ENCODE measurements around the gene VWDE. TPM values are rescaled to one million over a fixed set of nuclear protein-coding genes. Genes with fewer than 3 reads are reported as not detected.

VWDE gene
- total and polyA plus RNA-seq, 2 of the 13 experiments (the other 11 are each of a cell fraction or from before 2014, with no cell fraction given), result 0.12 to 0.27 TPM

DNA sequence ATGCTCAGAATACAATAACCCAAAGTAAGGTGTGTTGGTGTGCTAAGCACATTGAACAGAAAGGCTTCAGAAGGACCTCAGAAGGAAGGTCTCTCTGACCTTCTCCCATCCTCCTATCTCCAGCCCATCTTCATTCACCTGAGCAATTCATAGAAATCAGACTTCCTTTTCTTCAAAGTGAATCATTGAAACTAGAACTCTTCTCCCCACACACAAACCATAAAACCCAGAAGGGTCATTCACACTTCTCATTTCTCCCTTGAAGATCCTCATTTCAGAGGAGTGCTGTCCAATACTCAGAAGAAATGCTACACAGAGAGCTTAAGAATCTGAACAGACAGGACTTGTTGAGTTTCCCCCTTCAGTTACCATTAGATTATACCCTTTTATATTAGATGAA is 89.5 kb downstream of the VWDE start:
- DNase-seq (ENCODE audit: low spot score), result no peak
- Histone ChIP-seq H3K27ac (ENCODE audit: extremely low read length, insufficient read depth, low read length) (no peak overlapping the region), H4K20me1 (ENCODE audit: insufficient read depth, low read length) (no peaks in the 10 kb centered on the region), H3K79me2 (ENCODE audit: insufficient read depth, low read length) (no peaks in the 10 kb centered on the region), H3K4me1 (ENCODE audit: insufficient read depth, low read length) (no peaks in the 10 kb centered on the region), H3K4me2 (ENCODE audit: low read depth, low read length) (no peak overlapping the region), H3K27me3 (ENCODE audit: control insufficient read depth in 1 of 2, insufficient read depth in 2 of 2, low read length in 2 of 2) (no peaks in the 10 kb centered on the region), H3K4me3 (replicated peaks in 1 of 3; ENCODE audit: insufficient read depth in 1 of 3, low read depth in 2 of 3, low read length in 3 of 3) (no peak overlapping the region), H3K36me3 (replicated peaks in 1 of 2; ENCODE audit: control insufficient read depth in 1 of 2, insufficient read depth in 2 of 2, low read length in 2 of 2) (no peaks in the 10 kb centered on the region), H3K9ac (ENCODE audit: insufficient read depth, low read depth, low read length) (no peak overlapping the region), H2AFZ (ENCODE audit: low read length) (no peak overlapping the region), H3K9me3 (ENCODE audit: low read length) (no peaks in the 10 kb centered on the region)
- TF ChIP-seq TSC22D2 (CRISPR knock-in tag; IDR thresholded peaks at IDR 0.05; ENCODE audit: borderline replicate concordance), result no peak
- TF ChIP-seq GZF1 (CRISPR knock-in tag; IDR thresholded peaks at IDR 0.05), result no peak
- no peak for TF ChIP-seq PRMT3 (CRISPR knock-in tag; IDR thresholded peaks at IDR 0.05; ENCODE audit: borderline replicate concordance, low read depth)
- TF ChIP-seq, protein P1, sequence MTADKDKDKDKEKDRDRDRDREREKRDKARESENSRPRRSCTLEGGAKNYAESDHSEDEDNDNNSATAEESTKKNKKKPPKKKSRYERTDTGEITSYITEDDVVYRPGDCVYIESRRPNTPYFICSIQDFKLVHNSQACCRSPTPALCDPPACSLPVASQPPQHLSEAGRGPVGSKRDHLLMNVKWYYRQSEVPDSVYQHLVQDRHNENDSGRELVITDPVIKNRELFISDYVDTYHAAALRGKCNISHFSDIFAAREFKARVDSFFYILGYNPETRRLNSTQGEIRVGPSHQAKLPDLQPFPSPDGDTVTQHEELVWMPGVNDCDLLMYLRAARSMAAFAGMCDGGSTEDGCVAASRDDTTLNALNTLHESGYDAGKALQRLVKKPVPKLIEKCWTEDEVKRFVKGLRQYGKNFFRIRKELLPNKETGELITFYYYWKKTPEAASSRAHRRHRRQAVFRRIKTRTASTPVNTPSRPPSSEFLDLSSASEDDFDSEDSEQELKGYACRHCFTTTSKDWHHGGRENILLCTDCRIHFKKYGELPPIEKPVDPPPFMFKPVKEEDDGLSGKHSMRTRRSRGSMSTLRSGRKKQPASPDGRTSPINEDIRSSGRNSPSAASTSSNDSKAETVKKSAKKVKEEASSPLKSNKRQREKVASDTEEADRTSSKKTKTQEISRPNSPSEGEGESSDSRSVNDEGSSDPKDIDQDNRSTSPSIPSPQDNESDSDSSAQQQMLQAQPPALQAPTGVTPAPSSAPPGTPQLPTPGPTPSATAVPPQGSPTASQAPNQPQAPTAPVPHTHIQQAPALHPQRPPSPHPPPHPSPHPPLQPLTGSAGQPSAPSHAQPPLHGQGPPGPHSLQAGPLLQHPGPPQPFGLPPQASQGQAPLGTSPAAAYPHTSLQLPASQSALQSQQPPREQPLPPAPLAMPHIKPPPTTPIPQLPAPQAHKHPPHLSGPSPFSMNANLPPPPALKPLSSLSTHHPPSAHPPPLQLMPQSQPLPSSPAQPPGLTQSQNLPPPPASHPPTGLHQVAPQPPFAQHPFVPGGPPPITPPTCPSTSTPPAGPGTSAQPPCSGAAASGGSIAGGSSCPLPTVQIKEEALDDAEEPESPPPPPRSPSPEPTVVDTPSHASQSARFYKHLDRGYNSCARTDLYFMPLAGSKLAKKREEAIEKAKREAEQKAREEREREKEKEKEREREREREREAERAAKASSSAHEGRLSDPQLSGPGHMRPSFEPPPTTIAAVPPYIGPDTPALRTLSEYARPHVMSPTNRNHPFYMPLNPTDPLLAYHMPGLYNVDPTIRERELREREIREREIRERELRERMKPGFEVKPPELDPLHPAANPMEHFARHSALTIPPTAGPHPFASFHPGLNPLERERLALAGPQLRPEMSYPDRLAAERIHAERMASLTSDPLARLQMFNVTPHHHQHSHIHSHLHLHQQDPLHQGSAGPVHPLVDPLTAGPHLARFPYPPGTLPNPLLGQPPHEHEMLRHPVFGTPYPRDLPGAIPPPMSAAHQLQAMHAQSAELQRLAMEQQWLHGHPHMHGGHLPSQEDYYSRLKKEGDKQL (CRISPR knock-in tag; IDR thresholded peaks at IDR 0.05; ENCODE audit: low read depth), result no peak
- no peak for TF ChIP-seq TBL1XR1 (IDR thresholded peaks at IDR 0.05; ENCODE audit: borderline replicate concordance, low read length, partially characterized antibody)
- no peak for TF ChIP-seq ZFP1 (CRISPR knock-in tag; IDR thresholded peaks at IDR 0.05)
- TF ChIP-seq, protein P2, sequence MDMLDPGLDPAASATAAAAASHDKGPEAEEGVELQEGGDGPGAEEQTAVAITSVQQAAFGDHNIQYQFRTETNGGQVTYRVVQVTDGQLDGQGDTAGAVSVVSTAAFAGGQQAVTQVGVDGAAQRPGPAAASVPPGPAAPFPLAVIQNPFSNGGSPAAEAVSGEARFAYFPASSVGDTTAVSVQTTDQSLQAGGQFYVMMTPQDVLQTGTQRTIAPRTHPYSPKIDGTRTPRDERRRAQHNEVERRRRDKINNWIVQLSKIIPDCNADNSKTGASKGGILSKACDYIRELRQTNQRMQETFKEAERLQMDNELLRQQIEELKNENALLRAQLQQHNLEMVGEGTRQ (IDR thresholded peaks at IDR 0.05; ENCODE audit: low read depth, low read length), result no peak
- TF ChIP-seq, protein P2 (CRISPR knock-in tag; IDR thresholded peaks at IDR 0.05; ENCODE audit: borderline replicate concordance), result no peak
- TF ChIP-seq NPAS2 (CRISPR knock-in tag; IDR thresholded peaks at IDR 0.05; ENCODE audit: borderline replicate concordance), result no peak
- no peak for TF ChIP-seq KDM5B (CRISPR knock-in tag; IDR thresholded peaks at IDR 0.05; ENCODE audit: borderline replicate concordance)
- no peak for TF ChIP-seq ZKSCAN8 (CRISPR knock-in tag; IDR thresholded peaks at IDR 0.05; ENCODE audit: borderline replicate concordance)
- no peak for TF ChIP-seq SMARCE1 (IDR thresholded peaks at IDR 0.05; ENCODE audit: borderline replicate concordance)
- TF ChIP-seq ESRRA (CRISPR knock-in tag; IDR thresholded peaks at IDR 0.05; ENCODE audit: low read depth), result no peak
- TF ChIP-seq, protein P3, sequence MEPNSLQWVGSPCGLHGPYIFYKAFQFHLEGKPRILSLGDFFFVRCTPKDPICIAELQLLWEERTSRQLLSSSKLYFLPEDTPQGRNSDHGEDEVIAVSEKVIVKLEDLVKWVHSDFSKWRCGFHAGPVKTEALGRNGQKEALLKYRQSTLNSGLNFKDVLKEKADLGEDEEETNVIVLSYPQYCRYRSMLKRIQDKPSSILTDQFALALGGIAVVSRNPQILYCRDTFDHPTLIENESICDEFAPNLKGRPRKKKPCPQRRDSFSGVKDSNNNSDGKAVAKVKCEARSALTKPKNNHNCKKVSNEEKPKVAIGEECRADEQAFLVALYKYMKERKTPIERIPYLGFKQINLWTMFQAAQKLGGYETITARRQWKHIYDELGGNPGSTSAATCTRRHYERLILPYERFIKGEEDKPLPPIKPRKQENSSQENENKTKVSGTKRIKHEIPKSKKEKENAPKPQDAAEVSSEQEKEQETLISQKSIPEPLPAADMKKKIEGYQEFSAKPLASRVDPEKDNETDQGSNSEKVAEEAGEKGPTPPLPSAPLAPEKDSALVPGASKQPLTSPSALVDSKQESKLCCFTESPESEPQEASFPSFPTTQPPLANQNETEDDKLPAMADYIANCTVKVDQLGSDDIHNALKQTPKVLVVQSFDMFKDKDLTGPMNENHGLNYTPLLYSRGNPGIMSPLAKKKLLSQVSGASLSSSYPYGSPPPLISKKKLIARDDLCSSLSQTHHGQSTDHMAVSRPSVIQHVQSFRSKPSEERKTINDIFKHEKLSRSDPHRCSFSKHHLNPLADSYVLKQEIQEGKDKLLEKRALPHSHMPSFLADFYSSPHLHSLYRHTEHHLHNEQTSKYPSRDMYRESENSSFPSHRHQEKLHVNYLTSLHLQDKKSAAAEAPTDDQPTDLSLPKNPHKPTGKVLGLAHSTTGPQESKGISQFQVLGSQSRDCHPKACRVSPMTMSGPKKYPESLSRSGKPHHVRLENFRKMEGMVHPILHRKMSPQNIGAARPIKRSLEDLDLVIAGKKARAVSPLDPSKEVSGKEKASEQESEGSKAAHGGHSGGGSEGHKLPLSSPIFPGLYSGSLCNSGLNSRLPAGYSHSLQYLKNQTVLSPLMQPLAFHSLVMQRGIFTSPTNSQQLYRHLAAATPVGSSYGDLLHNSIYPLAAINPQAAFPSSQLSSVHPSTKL (CRISPR knock-in tag; IDR thresholded peaks at IDR 0.05), result no peak
- POLR2A ChIA-PET, result no interaction called here
- CTCF ChIA-PET (ENCODE audit: low intra/inter-chr PET ratio, low total read pairs), result no interaction called here
- no TSS peak for BruUV-seq (replicated peaks)
- FAIRE-seq, result no peak
- ATAC-seq, result no peak
- intact Hi-C loops (cut with micrococcal nuclease; ENCODE audit: unreplicated experiment), result no loop called here
- in situ Hi-C loops (cut with HindIII; ENCODE audit: extremely low pct_ligation_motif_present, low pct_unique_long_range_greater_than_20kb), result no loop called here

Data from HepG2 (cell line).